GM19452 (cell line): ENCODE measurements around the gene RPTOR.
"Not testable (repeated sequence)": the region's sequence is repeated elsewhere in the genome, so short reads cannot be mapped to it uniquely, and the experiment has no call there.

Experiments
- ATAC-seq: cut with Tn5 transposase; IDR thresholded peaks from one replicate; pipeline ENCODE4 v1.9.1; 2021; ENCODE audit not compliant: unreplicated experiment

Gene RPTOR

GRCh38 chr17:80512233-80512632 is 32.4 kb upstream of the RPTOR start:
- no peak for ATAC-seq

- no peak for ATAC-seq
Measured at GRCh38 chr17:80513201-80513600, 31.4 kb upstream of the RPTOR start.

- ATAC-seq: no peak
Measured at GRCh38 chr17:80513892-80514291, 30.7 kb upstream of the RPTOR start.

GRCh38 chr17:80516171-80516932 is 28.3 kb upstream of the RPTOR start:
- ATAC-seq: no peak

- no peak for ATAC-seq
Measured at GRCh38 chr17:80517641-80518040, 27.0 kb upstream of the RPTOR start.

- ATAC-seq: no peak
Measured at GRCh38 chr17:80518392-80518791, 26.2 kb upstream of the RPTOR start.

- ATAC-seq: no peak
Measured at GRCh38 chr17:80519091-80519781, 25.4 kb upstream of the RPTOR start.

- no peak for ATAC-seq
Measured at GRCh38 chr17:80520810-80521455, 23.7 kb upstream of the RPTOR start.

GRCh38 chr17:80523054-80523744 is 21.4 kb upstream of the RPTOR start:
- no peak for ATAC-seq

GRCh38 chr17:80523956-80524712 is 20.5 kb upstream of the RPTOR start:
- ATAC-seq: no peak

GRCh38 chr17:80526116-80526910 is 18.3 kb upstream of the RPTOR start:
- no peak for ATAC-seq

- ATAC-seq: no peak
Measured at GRCh38 chr17:80527016-80527645, 17.5 kb upstream of the RPTOR start.

GRCh38 chr17:80528536-80528935 is 16.1 kb upstream of the RPTOR start:
- ATAC-seq: no peak

- ATAC-seq: no peak
Measured at GRCh38 chr17:80529104-80529903, 15.3 kb upstream of the RPTOR start.

GRCh38 chr17:80529904-80530292 is 14.7 kb upstream of the RPTOR start:
- ATAC-seq: no peak

GRCh38 chr17:80531400-80531799 is 13.2 kb upstream of the RPTOR start:
- ATAC-seq: no peak

GRCh38 chr17:80537386-80537785 is 7.3 kb upstream of the RPTOR start:
- ATAC-seq: not testable (repeated sequence)

- ATAC-seq: no peak
Measured at GRCh38 chr17:80538484-80538883, 6.2 kb upstream of the RPTOR start.
